HG03039 (cell line): ENCODE measurements around the gene GALNT12.

Experiments used
- ATAC-seq: cut with Tn5 transposase; IDR thresholded peaks from one replicate; pipeline ENCODE4 v1.9.1; 2021; ENCODE audit warnings: mild to moderate bottlenecking, moderate library complexity; ENCODE audit not compliant: unreplicated experiment

Gene GALNT12

GRCh38 chr9:98801561-98801960 lies 5.9 kb upstream of the GALNT12 start:
- no peak for ATAC-seq

GRCh38 chr9:98801969-98802371 lies 5.5 kb upstream of the GALNT12 start:
- no peak for ATAC-seq

- ATAC-seq = no peak
Observed at GRCh38 chr9:98804083-98804482, 3.4 kb upstream of the GALNT12 start.

- ATAC-seq = no peak
Observed at GRCh38 chr9:98805506-98806272, 1.8 kb upstream of the GALNT12 start.

GRCh38 chr9:98806394-98807035 lies 955 bp upstream of the GALNT12 start:
- ATAC-seq = no peak

GRCh38 chr9:98807814-98808195 lies 335 bp downstream of the GALNT12 start:
- ATAC-seq = no peak

- ATAC-seq = no peak
Observed at GRCh38 chr9:98808411-98808815, 943 bp downstream of the GALNT12 start.

- no peak for ATAC-seq
Observed at GRCh38 chr9:98808875-98809274, 1.4 kb downstream of the GALNT12 start.

GRCh38 chr9:98809311-98810101 lies 2.0 kb downstream of the GALNT12 start:
- no peak for ATAC-seq

GRCh38 chr9:98810102-98810842 lies 2.8 kb downstream of the GALNT12 start:
- ATAC-seq = no peak

- ATAC-seq = no peak
Observed at GRCh38 chr9:98811051-98811650, 3.7 kb downstream of the GALNT12 start.

GRCh38 chr9:98815391-98815951 lies 8.0 kb downstream of the GALNT12 start:
- no peak for ATAC-seq

GRCh38 chr9:98818764-98819163 lies 11.3 kb downstream of the GALNT12 start:
- no peak for ATAC-seq

- ATAC-seq = no peak
Observed at GRCh38 chr9:98819231-98819630, 11.8 kb downstream of the GALNT12 start.

- no peak for ATAC-seq
Observed at GRCh38 chr9:98821831-98822230, 14.4 kb downstream of the GALNT12 start.

GRCh38 chr9:98822661-98823060 lies 15.2 kb downstream of the GALNT12 start:
- no peak for ATAC-seq

- ATAC-seq = no peak
Observed at GRCh38 chr9:98823666-98824334, 16.3 kb downstream of the GALNT12 start.

- ATAC-seq = no peak
Observed at GRCh38 chr9:98825414-98825813, 17.9 kb downstream of the GALNT12 start.

GRCh38 chr9:98826716-98827115 lies 19.2 kb downstream of the GALNT12 start:
- no peak for ATAC-seq

- ATAC-seq = no peak
Observed at GRCh38 chr9:98829766-98830165, 22.3 kb downstream of the GALNT12 start.
